NCI-H345 treated with DMSO at 0.1 percent for 48 hours (cell line): ENCODE results near the gene VWA1.
"Not testable (repeated sequence)": the region's sequence is repeated elsewhere in the genome, so short reads cannot be mapped to it uniquely, and the experiment has no call there.

Experiments used
- DNase-seq: peaks from one replicate; lab custom pipeline; 2025; ENCODE audit not compliant: unreplicated experiment; lab: John Stamatoyannopoulos, UW

VWA1 gene

GRCh38 chr1:1482856-1483255, 47.4 kb downstream of the VWA1 start:
- no peak for DNase-seq

DNA sequence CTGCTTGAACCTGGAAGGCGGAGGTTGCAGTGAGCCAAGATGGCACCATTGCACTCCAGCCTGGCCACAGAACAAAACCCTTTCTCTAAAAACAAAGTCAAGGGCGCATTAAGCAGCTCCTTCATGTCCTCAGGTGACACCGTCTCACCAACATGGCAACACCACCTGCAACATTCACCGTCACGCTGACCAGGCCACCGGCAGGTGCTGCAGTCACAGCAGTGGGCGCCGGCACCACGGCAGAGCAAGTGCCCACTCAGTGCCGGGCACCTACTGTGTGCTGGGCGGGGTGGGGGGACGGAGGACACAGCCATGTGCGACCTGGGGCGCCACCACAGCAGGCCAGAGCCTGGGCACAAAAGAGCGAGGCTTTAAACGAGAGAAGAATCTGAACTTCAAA, 48.2 kb downstream of the VWA1 start:
- no peak for DNase-seq

DNA sequence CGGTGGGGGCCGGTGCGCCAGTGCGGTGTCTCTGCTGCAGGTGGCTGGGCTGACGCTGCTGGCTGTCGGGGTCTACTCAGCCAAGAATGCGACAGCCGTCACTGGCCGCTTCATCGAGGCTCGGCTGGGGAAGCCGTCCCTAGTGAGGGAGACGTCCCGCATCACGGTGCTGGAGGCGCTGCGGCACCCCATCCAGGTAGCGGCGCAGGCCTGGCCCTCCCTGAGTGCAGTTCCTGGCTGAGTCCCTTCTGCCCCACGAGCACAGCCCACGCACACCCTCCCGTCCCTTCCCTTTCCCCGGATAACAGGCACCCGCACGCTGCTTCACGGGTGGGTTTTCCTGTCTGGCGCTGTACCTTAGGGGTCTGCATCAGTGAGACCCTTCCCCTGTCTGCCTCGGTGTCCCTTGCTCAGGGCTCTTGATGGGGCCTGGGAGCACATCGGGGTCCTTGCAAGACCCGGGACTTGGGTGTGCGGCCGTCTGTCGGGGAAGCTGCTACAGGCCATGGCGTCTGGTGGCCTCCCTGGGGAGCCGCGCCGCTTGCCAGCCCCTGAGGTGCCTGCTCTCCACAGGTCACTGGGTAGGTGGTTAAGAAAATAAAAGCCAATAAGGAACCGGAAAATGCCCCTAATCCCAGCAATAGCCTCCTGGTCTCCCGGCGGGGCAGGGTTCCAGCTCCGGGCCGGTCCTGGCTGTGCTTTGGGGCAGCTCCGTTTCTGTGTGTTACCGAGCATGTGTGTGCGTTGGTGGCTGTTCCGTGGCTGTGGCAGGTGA, 49.7 kb downstream of the VWA1 start:
- not testable (repeated sequence) for DNase-seq

DNA sequence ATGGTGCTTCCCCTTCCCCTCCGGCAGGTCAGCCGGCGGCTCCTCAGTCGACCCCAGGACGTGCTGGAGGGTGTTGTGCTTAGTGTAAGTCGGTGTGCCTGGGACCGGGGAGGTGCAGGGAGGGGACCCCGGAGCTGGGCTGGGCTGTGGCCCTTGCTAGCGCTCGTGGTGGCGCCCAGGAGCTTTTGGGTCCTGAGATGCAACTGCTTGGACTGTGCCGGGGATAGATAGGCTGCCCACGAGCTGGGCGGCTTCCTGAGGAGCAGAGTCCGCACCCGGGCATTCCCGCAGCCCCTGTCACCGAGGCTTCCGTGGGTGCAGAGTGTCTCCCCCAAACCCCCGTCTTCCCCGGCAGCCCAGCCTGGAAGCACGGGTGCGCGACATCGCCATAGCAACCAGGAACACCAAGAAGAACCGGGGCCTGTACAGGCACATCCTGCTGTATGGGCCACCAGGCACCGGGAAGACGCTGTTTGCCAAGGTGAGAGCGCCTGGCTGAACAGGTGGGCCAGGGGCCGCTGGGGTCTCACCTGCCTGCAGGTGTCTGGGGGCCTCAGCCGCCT, 50.3 kb downstream of the VWA1 start:
- not testable (repeated sequence) for DNase-seq

- no peak for DNase-seq
Observed at GRCh38 chr1:1487701-1488100, 52.2 kb downstream of the VWA1 start.

DNA sequence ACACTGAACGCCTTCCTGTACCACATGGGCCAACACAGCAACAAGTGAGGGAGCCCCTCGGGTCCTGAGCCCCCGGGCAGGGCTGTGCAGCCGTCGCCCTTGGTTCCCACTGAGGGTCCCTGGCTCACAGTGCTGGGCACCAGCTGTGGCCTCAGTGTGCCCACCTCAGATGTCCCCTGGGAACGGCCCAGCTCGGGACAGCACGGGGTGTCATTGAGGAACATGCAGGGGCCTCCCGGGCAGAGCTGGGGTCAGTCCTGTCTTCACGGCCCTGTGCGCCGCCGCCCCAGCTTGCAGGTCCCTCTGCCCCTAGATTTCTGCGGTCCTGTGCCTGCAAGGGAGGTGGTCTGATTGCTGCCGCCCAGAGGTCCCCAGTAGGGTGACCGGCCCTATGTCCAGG, 53.7 kb downstream of the VWA1 start:
- DNase-seq: no peak

DNA sequence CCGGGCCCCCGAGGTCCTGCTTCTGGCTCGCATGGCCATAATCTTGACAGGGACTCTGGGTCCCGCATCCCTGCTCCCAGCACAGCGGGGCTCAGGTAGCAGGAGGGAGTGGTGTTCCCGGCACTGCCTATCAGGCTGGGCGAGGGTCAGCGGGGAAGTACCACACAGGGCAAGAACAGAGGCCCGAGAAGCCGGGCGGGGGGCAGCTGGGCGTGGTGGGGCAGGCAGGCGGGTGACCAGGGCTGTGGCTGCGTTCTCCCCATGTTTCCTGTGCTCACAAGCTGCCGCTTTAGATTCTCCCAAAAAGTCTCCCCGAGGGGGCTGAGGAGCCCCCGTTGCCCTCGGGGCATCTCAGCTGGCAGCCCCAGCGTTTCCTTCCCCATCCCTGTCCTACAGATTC, 54.4 kb downstream of the VWA1 start:
- DNase-seq: no peak

GRCh38 chr1:1490633-1491230, 55.2 kb downstream of the VWA1 start:
- no peak for DNase-seq

DNA sequence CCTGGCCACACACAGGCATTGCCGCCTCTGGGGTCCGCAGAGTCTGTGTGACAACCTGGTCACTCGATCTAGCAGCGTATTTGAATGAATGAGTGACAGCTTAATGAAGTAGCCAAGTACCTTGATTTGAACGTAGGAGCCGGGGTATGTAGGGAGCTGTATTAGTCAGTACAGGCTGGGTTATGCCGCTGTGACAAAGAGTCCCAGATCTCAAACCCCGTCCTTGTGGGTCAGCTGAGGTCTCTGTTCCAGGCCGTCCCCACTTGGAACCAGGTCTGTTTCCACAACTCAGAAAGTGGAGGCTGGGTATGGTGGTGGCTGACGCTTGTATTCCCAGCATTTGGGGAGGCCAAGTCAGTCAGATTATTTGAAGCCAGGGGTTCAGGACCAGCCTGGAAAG, 56.1 kb downstream of the VWA1 start:
- no peak for DNase-seq
